Breast epithelium (tissue), 3 donors: ENCODE results near the gene PWWP2A.

Source experiments
- POLR2A ChIP-seq: fragments of 450-650 bp; IDR thresholded peaks from one replicate; pipeline ENCODE4 v1.6.1; 2016; ENCODE audit warnings: antibody characterized with exemption, mild to moderate bottlenecking, moderate library complexity
- TF ChIP-seq, protein P1 (sequence below), 3 donors: fragments of 450-650 bp; IDR thresholded peaks; one replicate each; pipeline ENCODE4 v1.5.1; 2016 to 2017; ENCODE audit warnings: antibody characterized with exemption in 3 of 3, mild to moderate bottlenecking in 3 of 3, moderate library complexity in 3 of 3

DNA sequence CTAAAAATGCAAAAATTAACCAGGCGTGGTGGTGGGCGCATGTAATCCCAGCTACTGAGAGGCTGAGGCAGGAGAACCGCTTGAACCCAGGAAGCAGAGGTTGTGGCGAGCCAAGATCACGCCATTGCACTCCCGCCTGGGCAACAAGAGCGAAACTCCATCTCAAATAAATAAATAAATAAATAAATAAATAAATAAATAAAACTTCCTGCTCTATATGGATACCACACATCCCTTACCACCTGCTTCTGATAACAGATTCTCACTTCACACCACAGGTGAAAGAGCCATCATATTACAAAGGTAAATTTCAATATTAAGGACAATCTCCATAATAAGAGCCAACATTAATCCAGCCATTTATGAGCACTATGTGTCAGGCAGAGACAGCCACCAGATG lies 9.4 kb upstream of the PWWP2A start:
- TF ChIP-seq, protein P1, sequence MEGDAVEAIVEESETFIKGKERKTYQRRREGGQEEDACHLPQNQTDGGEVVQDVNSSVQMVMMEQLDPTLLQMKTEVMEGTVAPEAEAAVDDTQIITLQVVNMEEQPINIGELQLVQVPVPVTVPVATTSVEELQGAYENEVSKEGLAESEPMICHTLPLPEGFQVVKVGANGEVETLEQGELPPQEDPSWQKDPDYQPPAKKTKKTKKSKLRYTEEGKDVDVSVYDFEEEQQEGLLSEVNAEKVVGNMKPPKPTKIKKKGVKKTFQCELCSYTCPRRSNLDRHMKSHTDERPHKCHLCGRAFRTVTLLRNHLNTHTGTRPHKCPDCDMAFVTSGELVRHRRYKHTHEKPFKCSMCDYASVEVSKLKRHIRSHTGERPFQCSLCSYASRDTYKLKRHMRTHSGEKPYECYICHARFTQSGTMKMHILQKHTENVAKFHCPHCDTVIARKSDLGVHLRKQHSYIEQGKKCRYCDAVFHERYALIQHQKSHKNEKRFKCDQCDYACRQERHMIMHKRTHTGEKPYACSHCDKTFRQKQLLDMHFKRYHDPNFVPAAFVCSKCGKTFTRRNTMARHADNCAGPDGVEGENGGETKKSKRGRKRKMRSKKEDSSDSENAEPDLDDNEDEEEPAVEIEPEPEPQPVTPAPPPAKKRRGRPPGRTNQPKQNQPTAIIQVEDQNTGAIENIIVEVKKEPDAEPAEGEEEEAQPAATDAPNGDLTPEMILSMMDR (IDR thresholded peaks at IDR 0.05): no peak
- TF ChIP-seq POLR2A: no peak
